Measurements from ENCODE around the gene SLC7A14. TPM values are rescaled to one million over a fixed set of nuclear protein-coding genes. Genes with fewer than 3 reads are reported as not detected.

Gene SLC7A14
- polyA plus RNA-seq, 2 of the 4 experiments (the other 2 are of a cell fraction): not detected

DNA sequence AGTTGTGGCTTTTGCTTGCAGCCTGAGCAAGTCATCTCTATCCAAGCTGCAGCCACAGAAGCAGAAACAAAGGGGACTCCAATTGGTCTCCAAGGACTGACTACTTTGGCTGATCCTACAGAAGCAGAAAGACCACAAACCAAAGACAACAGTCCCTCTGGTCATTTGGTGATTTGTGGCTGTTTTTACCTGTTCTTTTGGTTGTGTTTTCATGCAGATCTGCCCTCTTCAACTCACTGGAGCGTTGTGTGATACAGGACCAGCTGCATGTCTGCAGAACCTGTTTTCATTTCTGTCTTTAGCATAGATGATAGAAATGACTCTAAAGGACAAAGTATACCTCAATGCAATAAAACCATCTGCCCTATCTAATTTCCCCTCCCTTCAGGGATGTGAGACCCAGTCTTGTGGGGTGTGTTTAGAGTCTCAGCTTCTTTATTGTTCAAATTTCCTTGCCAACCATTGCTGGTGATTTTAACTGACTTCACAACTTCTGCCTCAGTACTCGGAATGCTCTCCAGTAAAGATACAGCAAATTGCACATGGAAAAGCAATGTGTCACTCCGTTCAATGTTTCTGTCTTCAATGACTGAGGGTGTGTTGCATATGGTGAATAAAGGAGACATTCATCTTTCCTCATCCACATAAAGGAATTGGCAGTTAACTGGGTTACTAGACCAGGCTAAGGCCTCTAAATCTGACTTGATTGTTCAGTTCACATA, 48.9 kb upstream of the SLC7A14 start:
- Histone ChIP-seq H3K4me3 (no peak overlapping the region), H3K9me3 (no peaks in the 10 kb centered on the region), H3K27ac (no peak overlapping the region), H3K4me1 (no peaks in the 10 kb centered on the region), H3K4me2 (no peak overlapping the region)
- WGBS (ENCODE audit: missing lambda C conversion rate): 61% methylated on average over 3 of the region's 3 CpGs
- POLR2A ChIA-PET: interaction anchor here (0.6 kb wide), 1 partner anchor 413 kb away, joined by 3 read pairs; the partner anchor contains the start of gene PRKCI
- CTCF ChIA-PET: interaction anchor here (0.6 to 0.9 kb wide), 2 partner anchors 177 to 1990 kb away, joined by 3 to 4 read pairs; no protein-coding TSS in a partner anchor
- DNase-seq (ENCODE audit: low read depth in 1 of 2, low spot score in 1 of 2) (no peak), ATAC-seq (no peak), FAIRE-seq (no peak)
- TF ChIP-seq, protein P1, sequence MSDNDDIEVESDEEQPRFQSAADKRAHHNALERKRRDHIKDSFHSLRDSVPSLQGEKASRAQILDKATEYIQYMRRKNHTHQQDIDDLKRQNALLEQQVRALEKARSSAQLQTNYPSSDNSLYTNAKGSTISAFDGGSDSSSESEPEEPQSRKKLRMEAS (IDR thresholded peaks at IDR 0.05): no peak
- TF ChIP-seq FOXS1 (CRISPR knock-in tag; IDR thresholded peaks at IDR 0.05) (no peak), HOXB5 (CRISPR knock-in tag; IDR thresholded peaks at IDR 0.05) (no peak), GATA3 (IDR thresholded peaks at IDR 0.05; ENCODE audit: borderline replicate concordance) (no peak)
- TF ChIP-seq, protein P2, sequence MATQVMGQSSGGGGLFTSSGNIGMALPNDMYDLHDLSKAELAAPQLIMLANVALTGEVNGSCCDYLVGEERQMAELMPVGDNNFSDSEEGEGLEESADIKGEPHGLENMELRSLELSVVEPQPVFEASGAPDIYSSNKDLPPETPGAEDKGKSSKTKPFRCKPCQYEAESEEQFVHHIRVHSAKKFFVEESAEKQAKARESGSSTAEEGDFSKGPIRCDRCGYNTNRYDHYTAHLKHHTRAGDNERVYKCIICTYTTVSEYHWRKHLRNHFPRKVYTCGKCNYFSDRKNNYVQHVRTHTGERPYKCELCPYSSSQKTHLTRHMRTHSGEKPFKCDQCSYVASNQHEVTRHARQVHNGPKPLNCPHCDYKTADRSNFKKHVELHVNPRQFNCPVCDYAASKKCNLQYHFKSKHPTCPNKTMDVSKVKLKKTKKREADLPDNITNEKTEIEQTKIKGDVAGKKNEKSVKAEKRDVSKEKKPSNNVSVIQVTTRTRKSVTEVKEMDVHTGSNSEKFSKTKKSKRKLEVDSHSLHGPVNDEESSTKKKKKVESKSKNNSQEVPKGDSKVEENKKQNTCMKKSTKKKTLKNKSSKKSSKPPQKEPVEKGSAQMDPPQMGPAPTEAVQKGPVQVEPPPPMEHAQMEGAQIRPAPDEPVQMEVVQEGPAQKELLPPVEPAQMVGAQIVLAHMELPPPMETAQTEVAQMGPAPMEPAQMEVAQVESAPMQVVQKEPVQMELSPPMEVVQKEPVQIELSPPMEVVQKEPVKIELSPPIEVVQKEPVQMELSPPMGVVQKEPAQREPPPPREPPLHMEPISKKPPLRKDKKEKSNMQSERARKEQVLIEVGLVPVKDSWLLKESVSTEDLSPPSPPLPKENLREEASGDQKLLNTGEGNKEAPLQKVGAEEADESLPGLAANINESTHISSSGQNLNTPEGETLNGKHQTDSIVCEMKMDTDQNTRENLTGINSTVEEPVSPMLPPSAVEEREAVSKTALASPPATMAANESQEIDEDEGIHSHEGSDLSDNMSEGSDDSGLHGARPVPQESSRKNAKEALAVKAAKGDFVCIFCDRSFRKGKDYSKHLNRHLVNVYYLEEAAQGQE (IDR thresholded peaks at IDR 0.05): no peak

DNA sequence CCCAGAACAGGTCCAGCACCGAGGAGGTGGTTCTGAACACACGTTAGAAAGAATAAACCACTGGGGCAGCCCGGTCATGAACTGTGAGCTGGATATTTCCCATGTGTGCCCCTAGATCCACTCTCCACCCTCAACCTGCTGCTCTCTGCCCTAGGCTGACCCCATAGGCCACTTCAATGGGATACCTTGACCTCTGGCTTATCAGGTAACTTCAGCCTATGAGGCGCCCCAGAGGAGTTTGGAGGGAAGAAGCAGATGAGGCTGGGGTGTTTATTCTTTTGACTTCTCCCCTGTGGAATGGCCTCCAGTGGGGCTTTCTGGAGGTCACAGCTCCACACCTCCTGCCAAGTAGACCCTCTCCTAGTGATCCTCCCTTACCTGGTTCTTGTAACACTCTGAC, 47.7 kb upstream of the SLC7A14 start:
- H3K4me2 ChIP-seq: no peak overlapping the region
- WGBS (ENCODE audit: missing lambda C conversion rate): 74% methylated on average over 4 of the region's 4 CpGs
- no peaks in the 10 kb centered on the region for H3K9me3 ChIP-seq
- ChIA-PET CTCF (interaction anchor here (0.8 kb wide), 1 partner anchor 30 kb away, joined by 3 read pairs; no protein-coding TSS in a partner anchor), POLR2A (no interaction called here)
- no peaks in the 10 kb centered on the region for H3K4me1 ChIP-seq
- no peak for TF ChIP-seq GATA3 (IDR thresholded peaks at IDR 0.05; ENCODE audit: borderline replicate concordance)
- TF ChIP-seq, protein P3, sequence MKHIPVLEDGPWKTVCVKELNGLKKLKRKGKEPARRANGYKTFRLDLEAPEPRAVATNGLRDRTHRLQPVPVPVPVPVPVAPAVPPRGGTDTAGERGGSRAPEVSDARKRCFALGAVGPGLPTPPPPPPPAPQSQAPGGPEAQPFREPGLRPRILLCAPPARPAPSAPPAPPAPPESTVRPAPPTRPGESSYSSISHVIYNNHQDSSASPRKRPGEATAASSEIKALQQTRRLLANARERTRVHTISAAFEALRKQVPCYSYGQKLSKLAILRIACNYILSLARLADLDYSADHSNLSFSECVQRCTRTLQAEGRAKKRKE (CRISPR knock-in tag; IDR thresholded peaks at IDR 0.05; ENCODE audit: low read depth): no peak
- TF ChIP-seq NFE2L2 (conservative IDR thresholded peaks at IDR 0.05; ENCODE audit: low read length): no peak
- TF ChIP-seq MYC (IDR thresholded peaks at IDR 0.05; ENCODE audit: borderline replicate concordance, low read length): no peak
- TF ChIP-seq, protein P4, sequence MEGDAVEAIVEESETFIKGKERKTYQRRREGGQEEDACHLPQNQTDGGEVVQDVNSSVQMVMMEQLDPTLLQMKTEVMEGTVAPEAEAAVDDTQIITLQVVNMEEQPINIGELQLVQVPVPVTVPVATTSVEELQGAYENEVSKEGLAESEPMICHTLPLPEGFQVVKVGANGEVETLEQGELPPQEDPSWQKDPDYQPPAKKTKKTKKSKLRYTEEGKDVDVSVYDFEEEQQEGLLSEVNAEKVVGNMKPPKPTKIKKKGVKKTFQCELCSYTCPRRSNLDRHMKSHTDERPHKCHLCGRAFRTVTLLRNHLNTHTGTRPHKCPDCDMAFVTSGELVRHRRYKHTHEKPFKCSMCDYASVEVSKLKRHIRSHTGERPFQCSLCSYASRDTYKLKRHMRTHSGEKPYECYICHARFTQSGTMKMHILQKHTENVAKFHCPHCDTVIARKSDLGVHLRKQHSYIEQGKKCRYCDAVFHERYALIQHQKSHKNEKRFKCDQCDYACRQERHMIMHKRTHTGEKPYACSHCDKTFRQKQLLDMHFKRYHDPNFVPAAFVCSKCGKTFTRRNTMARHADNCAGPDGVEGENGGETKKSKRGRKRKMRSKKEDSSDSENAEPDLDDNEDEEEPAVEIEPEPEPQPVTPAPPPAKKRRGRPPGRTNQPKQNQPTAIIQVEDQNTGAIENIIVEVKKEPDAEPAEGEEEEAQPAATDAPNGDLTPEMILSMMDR (IDR thresholded peaks at IDR 0.05): no peak
- no peak for TF ChIP-seq EHMT2 (IDR thresholded peaks at IDR 0.05; ENCODE audit: low read depth)
- no peak for TF ChIP-seq FOSB (CRISPR knock-in tag; IDR thresholded peaks at IDR 0.05)
- TF ChIP-seq, protein P5, sequence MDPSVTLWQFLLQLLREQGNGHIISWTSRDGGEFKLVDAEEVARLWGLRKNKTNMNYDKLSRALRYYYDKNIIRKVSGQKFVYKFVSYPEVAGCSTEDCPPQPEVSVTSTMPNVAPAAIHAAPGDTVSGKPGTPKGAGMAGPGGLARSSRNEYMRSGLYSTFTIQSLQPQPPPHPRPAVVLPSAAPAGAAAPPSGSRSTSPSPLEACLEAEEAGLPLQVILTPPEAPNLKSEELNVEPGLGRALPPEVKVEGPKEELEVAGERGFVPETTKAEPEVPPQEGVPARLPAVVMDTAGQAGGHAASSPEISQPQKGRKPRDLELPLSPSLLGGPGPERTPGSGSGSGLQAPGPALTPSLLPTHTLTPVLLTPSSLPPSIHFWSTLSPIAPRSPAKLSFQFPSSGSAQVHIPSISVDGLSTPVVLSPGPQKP (IDR thresholded peaks at IDR 0.05; ENCODE audit: low read depth, low read length): no peak
- TF ChIP-seq, protein P6, sequence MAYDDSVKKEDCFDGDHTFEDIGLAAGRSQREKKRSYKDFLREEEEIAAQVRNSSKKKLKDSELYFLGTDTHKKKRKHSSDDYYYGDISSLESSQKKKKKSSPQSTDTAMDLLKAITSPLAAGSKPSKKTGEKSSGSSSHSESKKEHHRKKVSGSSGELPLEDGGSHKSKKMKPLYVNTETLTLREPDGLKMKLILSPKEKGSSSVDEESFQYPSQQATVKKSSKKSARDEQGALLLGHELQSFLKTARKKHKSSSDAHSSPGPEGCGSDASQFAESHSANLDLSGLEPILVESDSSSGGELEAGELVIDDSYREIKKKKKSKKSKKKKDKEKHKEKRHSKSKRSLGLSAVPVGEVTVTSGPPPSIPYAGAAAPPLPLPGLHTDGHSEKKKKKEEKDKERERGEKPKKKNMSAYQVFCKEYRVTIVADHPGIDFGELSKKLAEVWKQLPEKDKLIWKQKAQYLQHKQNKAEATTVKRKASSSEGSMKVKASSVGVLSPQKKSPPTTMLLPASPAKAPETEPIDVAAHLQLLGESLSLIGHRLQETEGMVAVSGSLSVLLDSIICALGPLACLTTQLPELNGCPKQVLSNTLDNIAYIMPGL (CRISPR knock-in tag; IDR thresholded peaks at IDR 0.05; ENCODE audit: borderline replicate concordance): no peak
- no peak for TF ChIP-seq RCOR1 (IDR thresholded peaks at IDR 0.05; ENCODE audit: low read depth, low read length)
- no peak for TF ChIP-seq FOSL2 (IDR thresholded peaks at IDR 0.05)
- TF ChIP-seq FOSL2 (CRISPR knock-in tag; IDR thresholded peaks at IDR 0.05): no peak
- no peak for ATAC-seq
- DNase-seq (ENCODE audit: low read depth in 1 of 2, low spot score in 1 of 2): no peak
- H3K4me3 ChIP-seq: no peak overlapping the region
- no peak overlapping the region for H3K27ac ChIP-seq
- no peak for FAIRE-seq
